BE2C (cell line): ENCODE data around the gene CCKAR.

ENCODE experiments used
- DNase-seq: peaks from one replicate; pipeline ENCODE4 v3.0.0-alpha.2; 2020
- H3K27me3 ChIP-seq: fragments of 250-450 bp; sonication (Bioruptor Pico); 2 replicates; pipeline ENCODE4 v1.5.1; 2020; ENCODE audit warnings: mild to moderate bottlenecking
- H3K36me3 ChIP-seq: fragments of 250-450 bp; sonication (Bioruptor Pico); 2 replicates; pipeline ENCODE4 v1.5.1; 2020; ENCODE audit warnings: mild to moderate bottlenecking
- H3K4me1 ChIP-seq: fragments of 250-450 bp; sonication (Bioruptor Pico); 2 replicates; pipeline ENCODE4 v1.5.1; 2020
- H3K4me3 ChIP-seq: 2 replicates; pipeline ENCODE4 v1.5.1; 2011; ENCODE audit warnings: low read depth, low read length
- H3K9me3 ChIP-seq: fragments of 250-450 bp; sonication (Bioruptor Pico); 2 replicates; pipeline ENCODE4 v1.5.1; 2020
- CTCF ChIP-seq: IDR thresholded peaks from 2 replicates; pipeline ENCODE4 v1.5.1; 2012; ENCODE audit warnings: mild to moderate bottlenecking, low read depth, low read length

The CCKAR gene

GRCh38 chr4:26466578-26467270, 23.6 kb downstream of the CCKAR start:
- no peak overlapping the region for H3K4me3 ChIP-seq
- no peaks in the 10 kb centered on the region for H3K36me3 ChIP-seq
- no peaks in the 10 kb centered on the region for H3K4me1 ChIP-seq
- H3K9me3 ChIP-seq, result no peaks in the 10 kb centered on the region
- H3K27me3 ChIP-seq, result no peaks in the 10 kb centered on the region
- DNase-seq, result no peak
- TF ChIP-seq CTCF, result no peak

- no peaks in the 10 kb centered on the region for H3K27me3 ChIP-seq
- H3K36me3 ChIP-seq, result no peaks in the 10 kb centered on the region
Measured at GRCh38 chr4:26464420-26465095, 25.7 kb downstream of the CCKAR start.

GRCh38 chr4:26463386-26463785, 26.9 kb downstream of the CCKAR start:
- no peak for DNase-seq
- H3K36me3 ChIP-seq, result no peaks in the 10 kb centered on the region
- no peaks in the 10 kb centered on the region for H3K27me3 ChIP-seq
- H3K4me1 ChIP-seq, result no peaks in the 10 kb centered on the region
- TF ChIP-seq CTCF, result no peak
- no peaks in the 10 kb centered on the region for H3K9me3 ChIP-seq
- no peak overlapping the region for H3K4me3 ChIP-seq

More at GRCh38 chr4:26464420-26465095, 25.7 kb downstream of the CCKAR start:
- TF ChIP-seq CTCF, result no peak
- no peak for DNase-seq
- Histone ChIP-seq H3K4me3 (no peak overlapping the region), H3K4me1 (no peaks in the 10 kb centered on the region), H3K9me3 (no peaks in the 10 kb centered on the region)

GRCh38 chr4:26462874-26463273, 27.4 kb downstream of the CCKAR start:
- H3K4me3 ChIP-seq, result no peak overlapping the region
- H3K4me1 ChIP-seq, result no peaks in the 10 kb centered on the region
- no peak for TF ChIP-seq CTCF
- no peak for DNase-seq
- H3K9me3 ChIP-seq, result no peaks in the 10 kb centered on the region
- H3K36me3 ChIP-seq, result no peaks in the 10 kb centered on the region
- H3K27me3 ChIP-seq, result no peaks in the 10 kb centered on the region

GRCh38 chr4:26459756-26460530, 30.3 kb downstream of the CCKAR start:
- no peaks in the 10 kb centered on the region for H3K9me3 ChIP-seq
- H3K36me3 ChIP-seq, result no peaks in the 10 kb centered on the region
- H3K4me3 ChIP-seq, result no peak overlapping the region
- no peaks in the 10 kb centered on the region for H3K4me1 ChIP-seq
- no peaks in the 10 kb centered on the region for H3K27me3 ChIP-seq
- DNase-seq, result no peak
- TF ChIP-seq CTCF, result no peak
